ENCODE measurements around the gene MMP11.
A peak's percentile ranks its signal among the peaks of the same experiment; 100 is the strongest.

The MMP11 gene

DNA sequence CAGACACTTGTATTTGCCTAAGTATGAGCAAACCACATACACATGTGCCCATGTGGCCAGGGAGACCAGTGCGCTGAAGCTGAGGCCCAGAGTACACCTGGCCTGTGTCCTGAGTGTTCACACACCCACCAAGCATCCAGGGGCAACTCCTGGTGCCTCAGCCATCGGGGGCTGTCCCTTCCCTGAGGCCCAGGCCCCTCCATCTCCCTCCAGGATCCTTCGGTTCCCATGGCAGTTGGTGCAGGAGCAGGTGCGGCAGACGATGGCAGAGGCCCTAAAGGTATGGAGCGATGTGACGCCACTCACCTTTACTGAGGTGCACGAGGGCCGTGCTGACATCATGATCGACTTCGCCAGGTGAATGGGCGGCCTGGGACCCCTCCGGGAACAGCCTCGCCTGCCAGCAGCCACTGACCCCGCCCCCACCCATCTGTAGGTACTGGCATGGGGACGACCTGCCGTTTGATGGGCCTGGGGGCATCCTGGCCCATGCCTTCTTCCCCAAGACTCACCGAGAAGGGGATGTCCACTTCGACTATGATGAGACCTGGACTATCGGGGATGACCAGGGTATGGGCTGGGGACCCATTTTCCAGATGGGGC lies 7.6 kb downstream of the MMP11 start:
- FAIRE-seq, result no peak
- no peak for DNase-seq (ENCODE audit: insufficient read length, low spot score)

GRCh38 chr22:23781065-23781464 lies 8.4 kb downstream of the MMP11 start:
- FAIRE-seq (no peak), DNase-seq (ENCODE audit: insufficient read length, low spot score) (no peak)

DNA sequence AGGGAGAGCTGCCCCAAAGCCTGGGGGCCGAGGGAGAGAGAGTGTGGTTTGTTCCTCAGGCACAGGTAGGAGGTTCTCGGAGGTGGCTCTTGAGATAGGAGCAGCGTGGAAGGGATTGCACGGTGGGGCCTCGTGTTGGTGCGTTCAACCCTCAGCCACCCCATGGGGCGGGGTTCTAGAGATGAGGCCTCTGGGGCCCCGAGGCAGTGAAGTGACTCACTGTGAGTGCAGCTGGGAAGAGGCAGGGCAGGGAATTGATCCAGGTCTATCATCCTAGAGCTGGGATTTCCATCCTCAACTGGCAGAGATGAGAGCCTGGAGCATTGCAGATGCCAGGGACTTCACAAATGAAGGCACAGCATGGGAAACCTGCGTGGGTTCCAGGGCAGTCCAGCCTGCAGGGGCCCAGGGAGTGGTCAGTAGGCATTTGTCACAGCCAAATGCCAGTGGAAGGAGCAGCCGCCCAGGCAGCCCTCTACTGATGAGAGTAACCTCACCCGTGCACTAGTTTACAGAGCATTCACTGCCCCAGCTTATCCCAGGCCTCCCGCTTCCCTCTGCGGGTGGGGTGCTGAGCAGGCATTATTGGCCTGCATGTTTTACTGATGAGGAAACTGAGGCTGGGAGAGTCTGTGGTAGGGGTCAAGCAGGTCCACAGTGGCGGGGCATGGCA lies 9.0 kb downstream of the MMP11 start:
- DNase-seq (ENCODE audit: insufficient read length, low spot score) (peak; percentile 65), FAIRE-seq (no peak)

DNA sequence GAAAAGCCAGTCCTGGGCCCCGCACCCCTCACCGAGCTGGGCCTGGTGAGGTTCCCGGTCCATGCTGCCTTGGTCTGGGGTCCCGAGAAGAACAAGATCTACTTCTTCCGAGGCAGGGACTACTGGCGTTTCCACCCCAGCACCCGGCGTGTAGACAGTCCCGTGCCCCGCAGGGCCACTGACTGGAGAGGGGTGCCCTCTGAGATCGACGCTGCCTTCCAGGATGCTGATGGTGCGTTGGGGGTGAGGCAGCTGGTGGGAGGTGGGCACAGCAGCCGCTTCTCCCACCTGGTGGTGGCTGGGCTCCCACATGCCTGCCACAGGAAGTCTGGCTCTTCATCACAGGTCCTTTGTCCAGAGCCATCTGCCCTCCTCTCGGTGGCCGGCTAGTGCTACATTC lies 9.6 kb downstream of the MMP11 start:
- FAIRE-seq (no peak), DNase-seq (ENCODE audit: insufficient read length, low spot score) (no peak)

DNA sequence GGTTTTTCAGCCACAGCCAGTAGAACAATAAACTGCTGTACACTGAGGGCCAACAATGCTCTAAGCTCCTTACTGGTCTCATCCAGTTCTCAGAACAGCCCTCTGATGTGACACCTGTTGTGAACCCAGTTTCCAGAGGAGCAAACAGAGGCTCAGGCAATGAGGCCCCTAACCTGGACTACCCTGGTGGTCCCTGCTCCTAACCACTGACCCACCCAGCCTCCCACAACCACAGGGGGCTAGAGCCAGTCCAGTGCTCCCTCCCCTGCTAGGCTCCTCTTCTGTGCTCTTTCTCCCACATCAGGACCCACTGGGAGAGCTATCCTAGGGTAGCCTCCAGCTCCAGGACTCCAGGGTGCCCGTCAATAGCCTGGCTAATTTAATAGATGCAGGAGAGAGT lies 10.1 kb downstream of the MMP11 start:
- DNase-seq (ENCODE audit: insufficient read length, low spot score) (no peak), FAIRE-seq (no peak)

- FAIRE-seq (no peak), DNase-seq (ENCODE audit: insufficient read length, low spot score) (no peak)
These were observed 10.9 kb downstream of the MMP11 start for GRCh38 chr22:23783265-23784150.

GRCh38 chr22:23784215-23784732 lies 11.6 kb downstream of the MMP11 start:
- no peak for DNase-seq (ENCODE audit: insufficient read length, low spot score)
- no peak for FAIRE-seq

DNA sequence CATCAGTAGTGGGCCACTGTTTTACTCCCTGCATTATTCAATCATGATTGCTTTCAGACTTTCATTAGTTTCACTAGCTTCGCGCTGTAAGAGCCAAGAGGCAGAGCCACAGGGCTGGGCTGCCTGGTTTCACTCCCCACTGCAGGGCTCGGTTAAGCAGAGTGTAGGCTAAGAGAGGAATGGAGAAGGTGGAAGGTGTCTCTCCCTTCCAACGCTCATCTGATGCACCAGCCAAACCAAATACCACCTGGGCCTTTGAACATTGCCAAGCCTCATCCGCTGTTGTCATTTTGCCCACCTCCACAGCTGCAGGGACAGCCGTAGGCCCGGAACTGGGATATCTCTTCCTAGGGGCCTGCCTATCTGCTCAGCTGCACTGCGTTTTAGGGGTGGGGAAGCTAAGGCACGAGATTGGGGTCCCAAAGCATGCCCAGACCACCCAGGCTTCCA lies 13.6 kb downstream of the MMP11 start:
- FAIRE-seq (no peak), DNase-seq (ENCODE audit: insufficient read length, low spot score) (no peak)

DNA sequence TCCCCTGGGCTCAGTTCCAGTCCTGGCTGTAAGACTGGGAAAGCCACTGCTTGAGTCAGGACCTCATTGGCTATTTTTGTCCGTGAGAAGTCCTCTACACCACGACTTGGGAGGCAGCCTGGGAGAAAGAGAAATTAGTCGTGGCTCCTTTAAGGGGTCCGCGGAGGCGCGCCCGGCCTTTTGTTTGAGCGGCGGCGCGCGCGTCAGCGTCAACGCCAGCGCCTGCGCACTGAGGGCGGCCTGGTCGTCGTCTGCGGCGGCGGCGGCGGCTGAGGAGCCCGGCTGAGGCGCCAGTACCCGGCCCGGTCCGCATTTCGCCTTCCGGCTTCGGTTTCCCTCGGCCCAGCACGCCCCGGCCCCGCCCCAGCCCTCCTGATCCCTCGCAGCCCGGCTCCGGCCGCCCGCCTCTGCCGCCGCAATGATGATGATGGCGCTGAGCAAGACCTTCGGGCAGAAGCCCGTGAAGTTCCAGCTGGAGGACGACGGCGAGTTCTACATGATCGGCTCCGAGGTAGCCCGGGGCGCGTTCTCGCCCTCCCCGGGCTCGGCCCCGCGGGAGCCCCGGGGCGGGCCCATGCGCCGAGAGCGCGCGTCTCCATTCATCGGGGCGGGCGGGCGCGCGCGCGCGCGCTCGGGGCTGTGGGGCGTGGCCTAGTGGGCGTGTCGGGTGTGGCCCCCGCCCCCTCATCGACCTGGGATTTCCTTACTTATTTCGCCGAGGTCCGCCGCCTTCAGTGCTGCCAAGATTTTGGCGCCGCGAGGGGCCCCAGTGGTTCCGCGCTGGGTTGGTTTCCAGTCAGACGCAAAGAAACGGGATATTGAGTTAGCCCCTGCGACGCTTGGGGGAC lies 14.3 kb downstream of the MMP11 start, which contains the start of gene SMARCB1:
TSS of gene SMARCB1 (plus strand) at position 215 of the 848 bp plus-strand sequence. CDS start at position 419, 204 bp downstream.
- DNase-seq (ENCODE audit: insufficient read length, low spot score) (peak; percentile 78), FAIRE-seq (no peak)

DNA sequence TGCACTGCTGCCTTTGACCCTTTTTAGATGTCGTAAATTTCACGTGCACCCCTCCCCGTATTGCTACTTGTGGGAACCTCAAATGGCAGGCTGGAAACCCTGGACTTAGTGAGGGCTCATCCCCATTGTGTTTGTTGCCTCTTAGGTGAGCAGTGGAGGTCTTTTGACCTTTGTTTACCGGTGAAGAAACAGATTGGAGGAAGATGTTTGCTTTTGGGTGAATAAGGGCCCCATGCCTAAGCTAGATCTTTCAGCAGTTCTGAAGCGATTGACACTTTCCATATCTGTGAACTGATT lies 14.9 kb downstream of the MMP11 start:
- DNase-seq (ENCODE audit: insufficient read length, low spot score) (no peak), FAIRE-seq (no peak)

GRCh38 chr22:23787910-23788309 lies 15.3 kb downstream of the MMP11 start:
- no peak for FAIRE-seq
- no peak for DNase-seq (ENCODE audit: insufficient read length, low spot score)

GRCh38 chr22:23789121-23789520 lies 16.5 kb downstream of the MMP11 start:
- DNase-seq (ENCODE audit: insufficient read length, low spot score) (no peak), FAIRE-seq (no peak)

DNA sequence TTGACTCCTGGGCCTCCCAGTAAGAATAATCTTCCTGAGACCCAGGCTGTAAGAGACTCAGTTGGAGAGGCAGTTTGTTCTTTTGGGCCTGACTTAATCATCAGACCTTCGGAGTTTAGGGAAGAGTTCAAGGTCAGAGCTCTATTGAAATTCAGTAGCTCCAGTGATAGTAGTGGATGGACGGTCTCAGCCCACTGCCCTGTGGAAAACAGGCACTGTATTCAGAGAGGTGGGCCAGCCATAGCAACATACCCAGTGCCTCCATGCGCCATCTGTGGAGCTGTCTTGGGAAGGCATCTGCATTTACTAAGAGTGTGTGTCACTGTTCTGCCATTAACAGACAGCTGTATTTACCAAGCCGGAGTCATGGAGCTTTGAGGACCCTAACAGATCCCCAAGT lies 17.0 kb downstream of the MMP11 start:
- DNase-seq (ENCODE audit: insufficient read length, low spot score) (no peak), FAIRE-seq (no peak)

DNA sequence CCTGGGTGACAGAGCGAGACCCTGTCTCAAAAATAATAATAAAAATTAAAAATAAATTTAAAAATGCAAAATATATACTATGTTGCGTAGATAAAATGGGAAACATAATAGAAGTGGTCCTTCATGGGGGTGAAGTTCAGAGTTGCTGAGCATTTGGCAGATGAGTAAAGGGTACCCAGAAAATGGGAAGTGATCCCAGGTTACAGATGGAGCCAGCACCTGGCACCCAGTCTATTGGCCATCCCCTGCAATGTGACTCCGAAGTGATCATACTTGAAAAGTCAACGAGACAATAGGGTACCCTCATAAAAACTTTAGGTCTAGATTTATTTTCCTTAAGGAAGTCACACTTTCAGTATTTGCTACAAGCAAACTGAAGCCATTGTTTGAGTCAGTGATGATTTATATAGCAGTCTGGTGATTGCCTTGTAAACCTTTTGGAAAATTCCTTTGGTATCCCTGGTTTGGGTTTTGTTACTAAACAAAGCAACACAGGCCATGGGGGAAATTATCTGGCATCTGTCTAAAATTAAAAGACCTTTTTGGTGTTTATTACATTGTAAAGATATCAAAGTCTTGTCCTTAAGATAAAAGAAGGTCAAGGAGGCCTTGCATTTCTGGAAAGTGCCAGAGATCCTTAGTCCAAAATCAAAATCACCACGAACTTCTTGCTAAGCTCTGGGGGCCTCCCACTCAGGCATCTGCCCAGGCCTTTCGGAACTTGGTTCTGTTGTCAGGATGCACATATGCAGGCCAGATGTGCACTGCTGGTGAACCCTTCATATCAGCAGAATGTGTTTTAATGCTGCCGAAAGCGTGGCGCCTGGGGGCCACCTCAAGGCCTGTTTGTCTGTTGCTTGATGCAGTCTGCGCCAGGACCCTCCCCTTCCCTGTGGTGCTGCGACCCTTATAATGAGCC lies 18.4 kb downstream of the MMP11 start:
- DNase-seq (ENCODE audit: insufficient read length, low spot score), result no peak
- FAIRE-seq, result no peak

DNA sequence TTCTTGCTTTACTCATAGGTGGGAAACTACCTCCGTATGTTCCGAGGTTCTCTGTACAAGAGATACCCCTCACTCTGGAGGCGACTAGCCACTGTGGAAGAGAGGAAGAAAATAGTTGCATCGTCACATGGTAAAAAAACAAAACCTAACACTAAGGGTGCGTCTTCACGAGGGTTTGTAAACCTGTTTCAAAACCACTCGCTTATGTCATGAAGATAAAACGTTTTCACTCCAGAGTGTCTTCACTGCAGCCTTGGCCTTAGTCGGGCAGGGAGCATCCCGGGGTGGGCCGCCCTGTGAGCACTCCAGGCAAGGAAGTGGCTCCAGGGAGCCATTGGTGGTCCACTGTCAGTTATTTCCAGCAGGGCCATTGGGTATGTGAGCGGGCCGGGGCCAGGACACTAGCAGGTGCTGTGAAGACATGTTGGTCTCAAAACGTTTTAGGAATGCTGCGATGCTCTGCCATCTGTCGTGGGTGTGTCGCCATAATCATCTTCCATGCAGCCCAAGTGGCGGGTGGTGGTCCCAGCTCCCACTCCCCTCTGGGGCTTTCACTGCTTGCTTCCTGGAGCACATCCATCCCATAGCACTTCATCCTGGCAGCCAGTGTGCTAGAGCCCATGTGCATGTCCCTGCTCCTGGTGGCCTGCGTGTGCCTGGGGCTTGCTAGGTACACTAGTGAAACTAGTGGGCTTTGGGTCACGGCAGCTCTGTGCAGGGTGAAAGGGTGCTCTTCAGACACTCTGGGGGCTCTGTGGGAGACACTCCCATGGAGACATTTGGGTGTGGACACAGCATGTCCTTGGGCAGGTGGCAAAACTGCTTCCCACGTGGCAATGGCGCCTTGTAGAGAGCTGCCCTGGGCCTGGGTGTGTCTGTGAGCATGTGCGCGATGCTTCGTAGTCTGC lies 19.3 kb downstream of the MMP11 start:
- DNase-seq (ENCODE audit: insufficient read length, low spot score), result no peak
- FAIRE-seq, result no peak

- FAIRE-seq (no peak), DNase-seq (ENCODE audit: insufficient read length, low spot score) (no peak)
These were observed 20.7 kb downstream of the MMP11 start for GRCh38 chr22:23793326-23793725.

DNA sequence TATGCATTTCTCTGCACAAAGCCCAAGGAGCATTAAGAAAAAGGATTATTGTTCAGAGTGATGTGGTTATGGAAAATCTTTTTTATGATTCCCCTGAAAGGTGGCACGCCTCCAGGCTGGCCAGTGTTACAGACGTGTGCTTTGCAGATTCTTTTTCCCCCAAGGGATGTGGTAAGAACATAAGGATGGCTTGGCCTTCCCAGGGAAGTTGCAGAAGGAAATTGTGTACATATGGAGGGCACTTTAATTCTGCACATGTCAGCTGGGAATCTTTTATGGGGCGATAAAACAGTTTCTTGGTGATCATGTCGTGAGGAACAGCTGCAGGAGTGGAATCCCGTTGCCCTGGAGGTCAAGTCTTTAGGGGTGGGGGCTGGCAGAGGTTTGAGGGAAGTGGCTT lies 23.8 kb downstream of the MMP11 start:
- DNase-seq (ENCODE audit: insufficient read length, low spot score) (no peak), FAIRE-seq (no peak)

All from HTR-8/SVneo (cell line).